ENCODE results near the gene TRO. TPM values are rescaled to one million over a fixed set of nuclear protein-coding genes. Genes with fewer than 3 reads are reported as not detected.

The TRO gene
- total and polyA plus RNA-seq, 2 experiments from 2014 or later: 36.8 to 53.4 TPM

- Histone ChIP-seq H3K4me2 (no peak overlapping the region), H3K9me2 (ENCODE audit: insufficient read depth) (no peaks in the 10 kb centered on the region), H3F3A (replicated peaks; ENCODE audit: low read depth) (no peaks in the 10 kb centered on the region), H3K4me3 (no peak overlapping the region), H2AFZ (no peak overlapping the region), H4K20me1 (replicated peaks; ENCODE audit: insufficient read depth) (no peaks in the 10 kb centered on the region), H3K36me3 (ENCODE audit: insufficient read depth) (no peaks in the 10 kb centered on the region), H3K79me2 (replicated peaks; ENCODE audit: insufficient read depth) (no peaks in the 10 kb centered on the region), H3K27me3 (ENCODE audit: insufficient read depth) (no peaks in the 10 kb centered on the region), H3K4me1 (ENCODE audit: insufficient read depth) (no peaks in the 10 kb centered on the region), H3K27ac (ENCODE audit: low read depth) (no peak overlapping the region)
- Mint-ChIP-seq H3K36me3 (ENCODE audit: low read depth) (no peaks in the 10 kb centered on the region), H3K4me1 (no peaks in the 10 kb centered on the region), H3K27ac (no peak overlapping the region), H3K4me3 (no peak overlapping the region), H3K9me3 (no peaks in the 10 kb centered on the region), H3K27me3 (ENCODE audit: insufficient read depth, low read depth, poor library complexity) (peaks cover 3% of the 10 kb centered on the region)
- TF ChIP-seq EZH2phosphoT487 (IDR thresholded peaks at IDR 0.05; ENCODE audit: unreplicated experiment): no peak
- ATAC-seq: no peak
- no peak for DNase-seq (ENCODE audit: low spot score)
These were observed 26.5 kb upstream of the TRO start for GRCh38 chrX:54894159-54894558.

- Mint-ChIP-seq H3K36me3 (ENCODE audit: low read depth) (no peaks in the 10 kb centered on the region), H3K4me1 (no peaks in the 10 kb centered on the region), H3K9me3 (peaks cover 9% of the 10 kb centered on the region; the same call in 2 of the 3 replicates), H3K4me3 (no peak overlapping the region), H3K27ac (no peak overlapping the region), H3K27me3 (ENCODE audit: insufficient read depth, low read depth, poor library complexity) (no peaks in the 10 kb centered on the region)
- no peak overlapping the region for H3K4me2 ChIP-seq
- no peak for DNase-seq (ENCODE audit: low spot score)
- no peaks in the 10 kb centered on the region for H3K4me1 ChIP-seq (ENCODE audit: insufficient read depth)
- TF ChIP-seq REST (IDR thresholded peaks at IDR 0.05; ENCODE audit: unreplicated experiment) (no peak), CTCF (conservative IDR thresholded peaks at IDR 0.05; ENCODE audit: low read depth in 2 of 2) (no peak), EZH2phosphoT487 (IDR thresholded peaks at IDR 0.05; ENCODE audit: unreplicated experiment) (no peak), NANOG (IDR thresholded peaks at IDR 0.05; ENCODE audit: borderline replicate concordance) (no peak), ZNF114 (CRISPR knock-in tag; IDR thresholded peaks at IDR 0.05) (no peak), CREB1 (CRISPR knock-in tag; IDR thresholded peaks at IDR 0.05; ENCODE audit: low read depth) (no peak), STAT1 (IDR thresholded peaks at IDR 0.05; ENCODE audit: unreplicated experiment) (no peak), EZH2 (IDR thresholded peaks at IDR 0.05; ENCODE audit: low read depth, unreplicated experiment) (no peak), POLR2AphosphoS5 (IDR thresholded peaks at IDR 0.05; ENCODE audit: low read depth) (no peak)
- no peaks in the 10 kb centered on the region for H3K27me3 ChIP-seq (ENCODE audit: insufficient read depth)
- H3K27ac ChIP-seq (ENCODE audit: low read depth): no peak overlapping the region
- no peaks in the 10 kb centered on the region for H3K9me2 ChIP-seq (ENCODE audit: insufficient read depth)
- no peaks in the 10 kb centered on the region for H4K20me1 ChIP-seq (replicated peaks; ENCODE audit: insufficient read depth)
- no peaks in the 10 kb centered on the region for H3K79me2 ChIP-seq (replicated peaks; ENCODE audit: insufficient read depth)
- H3K4me3 ChIP-seq: no peak overlapping the region
- H3F3A ChIP-seq (replicated peaks; ENCODE audit: low read depth): no peaks in the 10 kb centered on the region
- no peak overlapping the region for H2AFZ ChIP-seq
- no peak for ATAC-seq
- H3K36me3 ChIP-seq (ENCODE audit: insufficient read depth): no peaks in the 10 kb centered on the region
These were observed 10.7 kb upstream of the TRO start for GRCh38 chrX:54909941-54910340.

All from GM23338 (cell line).